SK-N-SH treated with all-trans-retinoic acid at 6 μM for 48 hours (cell line): ENCODE results near the gene HS3ST3A1.

ENCODE experiments used
- ATAC-seq: fragments of 200-7000 bp; cut with Tn5 transposase; 3 replicates; pipeline ENCODE4 v1.9.1; 2020; ENCODE audit warnings: mild to moderate bottlenecking, moderate library complexity
- ARNTL ChIP-seq: fragments of 450-650 bp; formaldehyde crosslinking; IDR thresholded peaks from 2 replicates; pipeline ENCODE4 v1.5.0; 2020; ENCODE audit warnings: low read depth, mild to moderate bottlenecking, moderate library complexity, borderline replicate concordance
- BACH2 ChIP-seq: fragments of 250-450 bp; sonication (Bioruptor Pico); IDR thresholded peaks from 2 replicates; pipeline ENCODE4 v1.9.0; 2021; ENCODE audit warnings: mild to moderate bottlenecking, borderline replicate concordance
- CSDC2 ChIP-seq: fragments of 250-450 bp; sonication (Bioruptor Pico); IDR thresholded peaks from 2 replicates; pipeline ENCODE4 v1.5.0; 2020; ENCODE audit warnings: mild to moderate bottlenecking, moderate library complexity
- ESRRG ChIP-seq: fragments of 250-450 bp; sonication (Bioruptor Pico); IDR thresholded peaks from 2 replicates; pipeline ENCODE4 v1.6.1; 2021; ENCODE audit warnings: mild to moderate bottlenecking
- GLIS3 ChIP-seq: fragments of 250-450 bp; sonication (Bioruptor Pico); IDR thresholded peaks from 2 replicates; pipeline ENCODE4 v1.5.0; 2020; ENCODE audit warnings: mild to moderate bottlenecking, moderate library complexity
- ISL1 ChIP-seq: fragments of 250-450 bp; sonication (Bioruptor Pico); IDR thresholded peaks from 2 replicates; pipeline ENCODE4 v2.1.2; 2022; ENCODE audit warnings: mild to moderate bottlenecking, moderate library complexity
- PATZ1 ChIP-seq: fragments of 250-450 bp; sonication (Bioruptor Pico); IDR thresholded peaks from 2 replicates; pipeline ENCODE4 v1.8.0; 2020; ENCODE audit warnings: mild to moderate bottlenecking, moderate library complexity, borderline replicate concordance
- POU6F1 ChIP-seq: fragments of 250-450 bp; sonication (Bioruptor Pico); IDR thresholded peaks from 2 replicates; pipeline ENCODE4 v1.8.0; 2021; ENCODE audit warnings: low read depth, mild to moderate bottlenecking, moderate library complexity, borderline replicate concordance
- RARB ChIP-seq: fragments of 250-450 bp; sonication (Bioruptor Pico); IDR thresholded peaks from 2 replicates; pipeline ENCODE4 v1.8.0; 2021; ENCODE audit warnings: mild to moderate bottlenecking, moderate library complexity
- SNAI2 ChIP-seq: fragments of 250-450 bp; sonication (Bioruptor Pico); IDR thresholded peaks from 2 replicates; pipeline ENCODE4 v1.5.0; 2020; ENCODE audit warnings: mild to moderate bottlenecking, moderate library complexity
- TCF4 ChIP-seq: fragments of 250-450 bp; sonication (Bioruptor Pico); IDR thresholded peaks from 2 replicates; pipeline ENCODE4 v1.8.0; 2021; ENCODE audit warnings: mild to moderate bottlenecking, moderate library complexity, borderline replicate concordance
- TOX ChIP-seq: fragments of 250-450 bp; sonication (Bioruptor Pico); IDR thresholded peaks from 2 replicates; pipeline ENCODE4 v1.8.0; 2021; ENCODE audit warnings: mild to moderate bottlenecking, moderate library complexity, borderline replicate concordance
- TSHZ2 ChIP-seq: fragments of 250-450 bp; sonication (Bioruptor Pico); IDR thresholded peaks from 2 replicates; pipeline ENCODE4 v1.5.0; 2020; ENCODE audit warnings: mild to moderate bottlenecking, moderate library complexity
- ZC3H10 ChIP-seq: fragments of 250-450 bp; sonication (Bioruptor Pico); IDR thresholded peaks from 2 replicates; pipeline ENCODE4 v1.5.1; 2021; ENCODE audit warnings: mild to moderate bottlenecking, moderate library complexity
- ZFP3 ChIP-seq: fragments of 250-450 bp; sonication (Bioruptor Pico); IDR thresholded peaks from 2 replicates; pipeline ENCODE4 v1.5.0; 2020; ENCODE audit warnings: mild to moderate bottlenecking, moderate library complexity
- ZFP30 ChIP-seq: fragments of 450-650 bp; formaldehyde crosslinking; IDR thresholded peaks from 2 replicates; pipeline ENCODE4 v1.5.0; 2022; ENCODE audit warnings: mild to moderate bottlenecking, moderate library complexity
- ZNF565 ChIP-seq: fragments of 450-650 bp; formaldehyde crosslinking; conservative IDR thresholded peaks from 2 replicates; pipeline ENCODE4 v1.5.0; 2020; ENCODE audit warnings: low read depth, mild to moderate bottlenecking, moderate library complexity
- ZNF70 ChIP-seq: fragments of 450-650 bp; formaldehyde crosslinking; IDR thresholded peaks from 2 replicates; pipeline ENCODE4 v1.5.0; 2020; ENCODE audit warnings: mild to moderate bottlenecking, moderate library complexity
- ZNF8 ChIP-seq: fragments of 450-650 bp; formaldehyde crosslinking; IDR thresholded peaks from 2 replicates; pipeline ENCODE4 v1.5.0; 2020; ENCODE audit warnings: mild to moderate bottlenecking, moderate library complexity
- TF ChIP-seq, protein P1 (sequence below): fragments of 250-450 bp; sonication (Bioruptor Pico); IDR thresholded peaks from 2 replicates; pipeline ENCODE4 v1.5.1; 2020; ENCODE audit warnings: low read depth, mild to moderate bottlenecking, moderate library complexity
- TF ChIP-seq, protein P2 (sequence below): fragments of 250-450 bp; sonication (Bioruptor Pico); IDR thresholded peaks from 2 replicates; pipeline ENCODE4 v1.5.1; 2021; ENCODE audit warnings: mild to moderate bottlenecking, moderate library complexity

HS3ST3A1 gene

GRCh38 chr17:13647543-13648021, 45.9 kb upstream of the HS3ST3A1 start:
- TF ChIP-seq ZNF8 (CRISPR knock-in tag) (no peak), ARNTL (CRISPR knock-in tag) (no peak), ZFP30 (CRISPR knock-in tag) (no peak), ZC3H10 (CRISPR knock-in tag) (no peak), RARB (no peak), TCF4 (no peak), GLIS3 (CRISPR knock-in tag) (no peak), ESRRG (CRISPR knock-in tag) (no peak), ISL1 (no peak), ZFP3 (no peak), BACH2 (CRISPR knock-in tag) (no peak), ZNF70 (CRISPR knock-in tag) (no peak), TOX (CRISPR knock-in tag) (no peak), TSHZ2 (CRISPR knock-in tag) (no peak), PATZ1 (no peak), SNAI2 (CRISPR knock-in tag) (no peak), ZNF565 (CRISPR knock-in tag) (no peak), POU6F1 (CRISPR knock-in tag) (no peak)
- TF ChIP-seq, protein P1, sequence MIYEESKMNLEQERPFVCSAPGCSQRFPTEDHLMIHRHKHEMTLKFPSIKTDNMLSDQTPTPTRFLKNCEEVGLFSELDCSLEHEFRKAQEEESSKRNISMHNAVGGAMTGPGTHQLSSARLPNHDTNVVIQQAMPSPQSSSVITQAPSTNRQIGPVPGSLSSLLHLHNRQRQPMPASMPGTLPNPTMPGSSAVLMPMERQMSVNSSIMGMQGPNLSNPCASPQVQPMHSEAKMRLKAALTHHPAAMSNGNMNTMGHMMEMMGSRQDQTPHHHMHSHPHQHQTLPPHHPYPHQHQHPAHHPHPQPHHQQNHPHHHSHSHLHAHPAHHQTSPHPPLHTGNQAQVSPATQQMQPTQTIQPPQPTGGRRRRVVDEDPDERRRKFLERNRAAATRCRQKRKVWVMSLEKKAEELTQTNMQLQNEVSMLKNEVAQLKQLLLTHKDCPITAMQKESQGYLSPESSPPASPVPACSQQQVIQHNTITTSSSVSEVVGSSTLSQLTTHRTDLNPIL (CRISPR knock-in tag), result no peak
- TF ChIP-seq, protein P2, sequence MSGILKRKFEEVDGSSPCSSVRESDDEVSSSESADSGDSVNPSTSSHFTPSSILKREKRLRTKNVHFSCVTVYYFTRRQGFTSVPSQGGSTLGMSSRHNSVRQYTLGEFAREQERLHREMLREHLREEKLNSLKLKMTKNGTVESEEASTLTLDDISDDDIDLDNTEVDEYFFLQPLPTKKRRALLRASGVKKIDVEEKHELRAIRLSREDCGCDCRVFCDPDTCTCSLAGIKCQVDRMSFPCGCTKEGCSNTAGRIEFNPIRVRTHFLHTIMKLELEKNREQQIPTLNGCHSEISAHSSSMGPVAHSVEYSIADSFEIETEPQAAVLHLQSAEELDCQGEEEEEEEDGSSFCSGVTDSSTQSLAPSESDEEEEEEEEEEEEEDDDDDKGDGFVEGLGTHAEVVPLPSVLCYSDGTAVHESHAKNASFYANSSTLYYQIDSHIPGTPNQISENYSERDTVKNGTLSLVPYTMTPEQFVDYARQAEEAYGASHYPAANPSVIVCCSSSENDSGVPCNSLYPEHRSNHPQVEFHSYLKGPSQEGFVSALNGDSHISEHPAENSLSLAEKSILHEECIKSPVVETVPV, result no peak
- TF ChIP-seq, all 23 proteins: peak for 0
- 0 out of 3 replicates have a peak, but pooled peaks have one; percentile 21 for ATAC-seq

GRCh38 chr17:13646969-13647542, 45.3 kb upstream of the HS3ST3A1 start:
- no peak for ATAC-seq
- no peak for TF ChIP-seq ZFP30 (CRISPR knock-in tag)
- no peak for TF ChIP-seq ZNF8 (CRISPR knock-in tag)
- TF ChIP-seq BACH2 (CRISPR knock-in tag), result no peak
- no peak for TF ChIP-seq ZC3H10 (CRISPR knock-in tag)
- no peak for TF ChIP-seq TSHZ2 (CRISPR knock-in tag)
- TF ChIP-seq CSDC2 (CRISPR knock-in tag), result no peak
- TF ChIP-seq PATZ1, result no peak
- TF ChIP-seq SNAI2 (CRISPR knock-in tag), result no peak
- TF ChIP-seq RARB, result no peak
- TF ChIP-seq ZNF70 (CRISPR knock-in tag), result no peak
- TF ChIP-seq TOX (CRISPR knock-in tag), result no peak
- no peak for TF ChIP-seq POU6F1 (CRISPR knock-in tag)
- no peak for TF ChIP-seq GLIS3 (CRISPR knock-in tag)
- no peak for TF ChIP-seq ZNF565 (CRISPR knock-in tag)
